Dedifferentiated amniotic fluid mesenchymal stem cell (primary cell): ENCODE measurements around the gene ADD2.

Experiments used
- DNase-seq: peaks from one replicate; pipeline ENCODE4 v3.0.0-alpha.2; 2016; ENCODE audit errors: extremely low spot score

ADD2 gene

GRCh38 chr2:70784320-70784719 is 16.3 kb upstream of the ADD2 start:
- DNase-seq: no peak

GRCh38 chr2:70779911-70780545 is 12.0 kb upstream of the ADD2 start:
- no peak for DNase-seq

GRCh38 chr2:70779491-70779890 is 11.5 kb upstream of the ADD2 start:
- DNase-seq: no peak

- no peak for DNase-seq
Observed at GRCh38 chr2:70778676-70779075, 10.7 kb upstream of the ADD2 start.

GRCh38 chr2:70777450-70777849 is 9.4 kb upstream of the ADD2 start:
- DNase-seq: no peak

GRCh38 chr2:70776266-70776665 is 8.3 kb upstream of the ADD2 start:
- DNase-seq: no peak

- DNase-seq: no peak
Observed at GRCh38 chr2:70775141-70775540, 7.1 kb upstream of the ADD2 start.

- no peak for DNase-seq
Observed at GRCh38 chr2:70772486-70773155, 4.6 kb upstream of the ADD2 start.

- no peak for DNase-seq
Observed at GRCh38 chr2:70771446-70771845, 3.4 kb upstream of the ADD2 start.

- no peak for DNase-seq
Observed at GRCh38 chr2:70769450-70769849, 1.4 kb upstream of the ADD2 start.

- no peak for DNase-seq
Observed at GRCh38 chr2:70768590-70769085, 638 bp upstream of the ADD2 start.

GRCh38 chr2:70767079-70767698 is 811 bp downstream of the ADD2 start:
- DNase-seq: no peak

- DNase-seq: no peak
Observed at GRCh38 chr2:70766357-70767078, 1.5 kb downstream of the ADD2 start.

GRCh38 chr2:70765507-70765906 is 2.5 kb downstream of the ADD2 start:
- DNase-seq: no peak

- no peak for DNase-seq
Observed at GRCh38 chr2:70759446-70759845, 8.6 kb downstream of the ADD2 start.

GRCh38 chr2:70757966-70758365 is 10.0 kb downstream of the ADD2 start:
- DNase-seq: no peak

GRCh38 chr2:70757360-70757759 is 10.6 kb downstream of the ADD2 start:
- DNase-seq: no peak

- DNase-seq: no peak
Observed at GRCh38 chr2:70756128-70756527, 11.9 kb downstream of the ADD2 start.

- DNase-seq: no peak
Observed at GRCh38 chr2:70753902-70754301, 14.1 kb downstream of the ADD2 start.

GRCh38 chr2:70753031-70753430 is 15.0 kb downstream of the ADD2 start:
- no peak for DNase-seq

- DNase-seq: no peak
Observed at GRCh38 chr2:70752396-70752795, 15.6 kb downstream of the ADD2 start.

GRCh38 chr2:70751881-70752280 is 16.1 kb downstream of the ADD2 start:
- DNase-seq: no peak
